HCT116 (cell line): ENCODE results near the gene BNIP5. TPM values are rescaled to one million over a fixed set of nuclear protein-coding genes. Genes with fewer than 3 reads are reported as not detected.

Source experiments
- ATAC-seq: fragments of 200-7000 bp; cut with Tn5 transposase; 2 replicates; pipeline ENCODE4 v1.9.1; 2020; ENCODE audit warnings: mild to moderate bottlenecking, moderate library complexity
- BruUV-seq: library from RNA; stranded (reverse); fragments of 400-500 nt; replicated peaks from 2 replicates; lab custom pipeline; 2021; lab: Mats Ljungman, UMichigan
- CTCF ChIA-PET: fragments of 300-600 bp; sonication (Branson Sonifier 250); formaldehyde crosslinking; loops from one replicate; lab custom pipeline; 2021; ENCODE audit warnings: antibody characterized with exemption; lab: Charles Lee
- POLR2A ChIA-PET: fragments of 300-600, 350-600 bp; sonication (Branson Sonifier 250); formaldehyde crosslinking; loops from one replicate; lab custom pipeline; 2021; ENCODE audit warnings: antibody characterized with exemption; lab: Charles Lee
- RAD21 ChIA-PET, 2 experiments: fragments of 300-600 bp; sonication (Branson Sonifier 250); formaldehyde crosslinking; loops; one replicate each; lab custom pipeline; 2023; ENCODE audit warnings: low total read pairs in 2 of 2; ENCODE audit not compliant: uncharacterized antibody in 2 of 2, unreplicated experiment in 2 of 2, low non-redundant PET in 1 of 2; lab: Charles Lee
- DNase-seq: peaks from one replicate; pipeline ENCODE4 v3.0.0-alpha.2; 2010; ENCODE audit warnings: low read depth, low spot score
- H2AFZ ChIP-seq: fragments of 200-600 bp; shearing (Covaris generic), sonication (generic); 2 replicates; pipeline ENCODE4 v1.6.1; 2017; ENCODE audit warnings: low read depth, mixed run types, mixed read lengths, antibody characterized with exemption, low read length; ENCODE audit not compliant: poor library complexity, severe bottlenecking
- H3K27ac ChIP-seq: 2 replicates; pipeline ENCODE4 v1.5.1; 2012; ENCODE audit warnings: low read depth, low read length
- H3K27me3 ChIP-seq: fragments of 200-600 bp; sonication (generic); 2 replicates; pipeline ENCODE4 v1.6.1; 2016; ENCODE audit warnings: mixed run types, low read length, mixed read lengths; ENCODE audit not compliant: insufficient read depth
- H3K36me3 ChIP-seq, 2 experiments: fragments of 200-500 bp in 1 of 2; fragments of 200-600 bp in 1 of 2; sonication (Bioruptor generic) in 1 of 2; sonication (generic) in 1 of 2; 2 replicates each; pipeline versions ENCODE4 v1.5.1 to v1.6.1; 2014 to 2016; ENCODE audit warnings: low read length in 2 of 2, inconsistent platforms in 1 of 2, mixed read lengths in 1 of 2, mixed run types in 1 of 2; ENCODE audit not compliant: insufficient read depth in 2 of 2, control insufficient read depth in 1 of 2
- H3K4me1 ChIP-seq, 2 experiments: fragments of 200-600 bp in 1 of 2; sonication (generic) in 1 of 2; 2 replicates each; pipeline versions ENCODE4 v1.5.1 to v1.6.1; 2012 to 2017; ENCODE audit warnings: low read length in 2 of 2, inconsistent platforms in 1 of 2, mild to moderate bottlenecking in 1 of 2, mixed read lengths in 1 of 2, mixed run types in 1 of 2, moderate library complexity in 1 of 2; ENCODE audit not compliant: insufficient read depth in 2 of 2, control insufficient read depth in 1 of 2
- H3K4me2 ChIP-seq: fragments of 200-600 bp; sonication (generic); 2 replicates; pipeline ENCODE4 v1.6.1; 2017; ENCODE audit warnings: mixed run types, low read length, mixed read lengths
- H3K4me3 ChIP-seq, 2 experiments: fragments of 200-600 bp in 1 of 2; sonication (generic) in 1 of 2; replicated peaks in 1 of 2; 2 replicates each; pipeline ENCODE4 v1.5.1; 2011 to 2016; ENCODE audit warnings: low read length in 2 of 2, control low read depth in 1 of 2, low read depth in 1 of 2, mild to moderate bottlenecking in 1 of 2, mixed read lengths in 1 of 2, mixed run types in 1 of 2
- H3K79me2 ChIP-seq: fragments of 200-600 bp; sonication (generic); 2 replicates; pipeline ENCODE4 v1.6.1; 2017; ENCODE audit warnings: mild to moderate bottlenecking, mixed run types, low read length, moderate library complexity, mixed read lengths; ENCODE audit not compliant: insufficient read depth
- H3K9ac ChIP-seq: fragments of 200-600 bp; sonication (generic); 2 replicates; pipeline ENCODE4 v1.6.1; 2016; ENCODE audit warnings: low read length, mixed read lengths
- H3K9me2 ChIP-seq: fragments of 200-600 bp; sonication (generic), shearing (Covaris generic); 2 replicates; pipeline ENCODE4 v1.6.1; 2017; ENCODE audit warnings: mixed run types, mild to moderate bottlenecking, moderate library complexity; ENCODE audit not compliant: insufficient read depth
- H3K9me3 ChIP-seq, 2 experiments: fragments of 200-500 bp in 1 of 2; fragments of 200-600 bp in 1 of 2; sonication (Bioruptor generic) in 1 of 2; sonication (generic) in 1 of 2; 2 replicates each; pipeline ENCODE4 v1.6.1; 2014 to 2017; ENCODE audit warnings: low read length in 2 of 2, mixed read lengths in 2 of 2, inconsistent platforms in 1 of 2, low read depth in 1 of 2, mild to moderate bottlenecking in 1 of 2, mixed run types in 1 of 2, moderate library complexity in 1 of 2; ENCODE audit not compliant: control insufficient read depth in 1 of 2, insufficient read depth in 1 of 2
- H4K20me1 ChIP-seq: fragments of 200-600 bp; sonication (generic), shearing (Covaris generic); 2 replicates; pipeline ENCODE4 v1.6.1; 2017; ENCODE audit warnings: mixed run types, mild to moderate bottlenecking, moderate library complexity; ENCODE audit not compliant: insufficient read depth
- CEBPB ChIP-seq: IDR thresholded peaks from 2 replicates; pipeline ENCODE4 v1.6.1; 2012; ENCODE audit warnings: low read depth
- EZH2phosphoT487 ChIP-seq: fragments of 200-600 bp; IDR thresholded peaks from 2 replicates; pipeline ENCODE4 v1.6.1; 2018; ENCODE audit warnings: antibody characterized with exemption, borderline replicate concordance
- JUND ChIP-seq: IDR thresholded peaks from 2 replicates; pipeline ENCODE4 v1.6.1; 2012
- RAD21 ChIP-seq: IDR thresholded peaks from 2 replicates; pipeline ENCODE4 v1.6.1; 2012; ENCODE audit warnings: low read depth, mild to moderate bottlenecking
- SRF ChIP-seq: IDR thresholded peaks from 2 replicates; pipeline ENCODE4 v1.6.1; 2012; ENCODE audit warnings: low read depth
- TCF7L2 ChIP-seq: IDR thresholded peaks from 2 replicates; pipeline ENCODE4 v1.7.0; 2011; ENCODE audit warnings: borderline replicate concordance, inconsistent platforms; ENCODE audit not compliant: insufficient read depth, insufficient read length; ENCODE audit errors: extremely low read depth
- ZFX ChIP-seq: fragments of 450-650 bp; IDR thresholded peaks from 2 replicates; pipeline ENCODE4 v1.6.1; 2017
- ZNF274 ChIP-seq: fragments of 200-500 bp; sonication (Bioruptor generic); IDR thresholded peaks from 2 replicates; pipeline ENCODE4 v1.6.1; 2014; ENCODE audit warnings: mild to moderate bottlenecking, low read depth, low read length, inconsistent platforms
- intact Hi-C: fragments of 100-400 bp; cut with micrococcal nuclease; formaldehyde crosslinking; loops from 2 replicates; pipeline ENCODE4 v1.10.0; 2022
- total RNA-seq: library from RNA; stranded (reverse); gene quantifications from one replicate; pipeline ENCODE4 v1.2.1, GENCODE V29; 2021; ENCODE audit not compliant: unreplicated experiment
- TF ChIP-seq, protein P1 (sequence below): IDR thresholded peaks from 2 replicates; pipeline ENCODE4 v1.6.1; 2012

Gene BNIP5
- total RNA-seq, 1 experiment from 2014 or later: not detected

DNA sequence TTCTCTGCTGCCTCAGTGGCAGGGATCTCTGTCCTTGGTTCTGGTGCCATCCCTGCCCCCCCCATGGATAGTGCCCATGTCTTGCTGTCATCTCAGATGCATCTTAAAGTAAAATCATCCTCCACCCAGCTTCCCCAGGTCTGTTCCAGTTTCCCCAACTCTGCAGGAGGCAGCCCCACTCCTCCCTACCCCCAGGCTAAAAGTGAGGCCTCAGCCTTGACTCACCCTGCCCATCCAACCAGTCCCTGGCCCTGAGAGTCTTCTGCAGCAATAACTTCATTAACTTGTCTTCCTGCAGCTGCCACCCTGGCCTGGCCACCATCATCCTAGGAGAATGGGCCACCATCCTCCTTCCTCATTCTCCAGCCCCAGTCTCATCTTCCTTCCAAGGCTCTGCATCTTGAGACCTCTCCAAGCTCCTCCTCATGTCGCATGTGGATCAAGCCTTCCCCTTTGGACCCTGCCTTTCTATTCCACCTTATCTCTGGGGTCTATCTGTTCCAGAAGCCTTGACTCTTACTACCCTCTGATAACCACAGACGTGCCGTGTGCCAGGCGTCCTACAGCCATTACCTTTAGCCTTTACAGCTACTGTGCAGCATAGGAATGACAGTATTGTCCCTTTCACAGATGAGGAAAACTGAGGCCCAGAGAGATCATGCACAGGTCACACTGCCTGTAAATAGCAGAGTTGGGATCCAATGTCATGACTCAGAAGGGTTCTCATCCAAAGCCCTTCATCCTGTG lies 68.8 kb downstream of the BNIP5 start:
- CTCF ChIA-PET: no interaction called here
- TF ChIP-seq RAD21 (no peak), EZH2phosphoT487 (no peak)
- TF ChIP-seq, all 23 proteins: peak for 0
- no peak for DNase-seq

DNA sequence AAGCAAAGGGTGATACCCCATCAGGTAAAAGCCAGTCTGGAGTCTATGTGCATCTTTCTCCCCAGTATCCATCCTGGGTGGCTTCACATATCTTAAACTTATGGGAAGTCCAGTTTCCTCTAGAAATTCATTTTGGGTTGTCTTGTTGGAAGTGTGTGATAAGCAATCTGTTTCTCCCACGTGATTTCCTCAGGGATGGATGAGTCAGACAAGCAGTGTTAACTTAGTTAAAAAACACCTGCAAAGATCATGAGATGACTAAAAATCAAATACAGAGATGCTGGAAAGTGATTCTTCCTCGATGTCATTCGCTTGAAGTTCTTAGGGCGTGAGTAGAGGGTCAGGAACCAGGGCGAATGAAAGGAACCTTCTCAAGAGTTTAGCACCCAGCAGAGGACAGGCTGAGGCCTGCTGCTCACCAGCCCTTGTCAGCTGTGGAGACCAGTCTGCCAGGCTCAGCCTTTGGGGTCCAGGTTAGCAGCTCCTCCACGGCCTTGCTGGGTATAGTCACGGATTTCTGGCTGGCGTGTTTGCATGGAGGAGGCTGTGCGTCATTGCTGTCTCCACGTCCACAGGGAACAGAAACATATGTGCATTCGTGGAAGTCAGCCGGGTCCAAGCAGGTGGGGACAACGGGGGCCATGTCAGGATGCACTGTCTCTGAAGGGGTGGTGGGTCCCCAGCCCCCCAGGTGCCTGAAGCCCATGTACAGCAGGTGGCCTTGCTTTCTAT lies 69.6 kb downstream of the BNIP5 start:
- H3K27ac ChIP-seq: no peak overlapping the region
- H3K27me3 ChIP-seq: no peaks in the 10 kb centered on the region
- no peak overlapping the region for H3K9ac ChIP-seq
- H3K9me2 ChIP-seq: no peaks in the 10 kb centered on the region
- intact Hi-C loops: no loop called here
- no peaks in the 10 kb centered on the region for H3K9me3 ChIP-seq
- no TSS peak for BruUV-seq
- H3K79me2 ChIP-seq: no peaks in the 10 kb centered on the region
- H3K4me1 ChIP-seq: peaks cover 0 to 8% of the 10 kb centered on the region in 2 experiments; a peak in 1 of 4 replicates
- H3K4me3 ChIP-seq: no peak overlapping the region
- POLR2A ChIA-PET: no interaction called here
- TF ChIP-seq SRF (no peak), TCF7L2 (no peak), ZNF274 (no peak), CEBPB (no peak), ZFX (no peak), EZH2phosphoT487 (no peak), JUND (no peak)
- TF ChIP-seq, protein P1, sequence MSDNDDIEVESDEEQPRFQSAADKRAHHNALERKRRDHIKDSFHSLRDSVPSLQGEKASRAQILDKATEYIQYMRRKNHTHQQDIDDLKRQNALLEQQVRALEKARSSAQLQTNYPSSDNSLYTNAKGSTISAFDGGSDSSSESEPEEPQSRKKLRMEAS: no peak
- TF ChIP-seq, all 23 proteins: peak for 0
- no peaks in the 10 kb centered on the region for H4K20me1 ChIP-seq
- ATAC-seq (no peak), DNase-seq (no peak)
- H3K4me2 ChIP-seq: no peak overlapping the region
- CTCF ChIA-PET: no interaction called here
- H3K36me3 ChIP-seq: no peaks in the 10 kb centered on the region
- RAD21 ChIA-PET: no interaction called here
- no peak overlapping the region for H2AFZ ChIP-seq

More for the DNA sequence above, 68.8 kb downstream of the BNIP5 start:
- Histone ChIP-seq H3K36me3 (no peaks in the 10 kb centered on the region), H3K9me3 (no peaks in the 10 kb centered on the region), H3K4me3 (no peak overlapping the region), H3K27me3 (no peaks in the 10 kb centered on the region), H4K20me1 (no peaks in the 10 kb centered on the region), H3K27ac (no peak overlapping the region), H3K9me2 (no peaks in the 10 kb centered on the region), H3K79me2 (no peaks in the 10 kb centered on the region), H3K9ac (no peak overlapping the region), H3K4me1 (peaks cover 0 to 8% of the 10 kb centered on the region in 2 experiments; a peak in 1 of 4 replicates), H2AFZ (no peak overlapping the region), H3K4me2 (no peak overlapping the region)
- no peak for ATAC-seq
- intact Hi-C loops: no loop called here
- ChIA-PET RAD21 (no interaction called here), POLR2A (no interaction called here)
- no TSS peak for BruUV-seq

Other genes with a start within 250 kb of the BNIP5 start
- gene MAPK13, start 206.4 kb downstream of the BNIP5 start, total RNA-seq: 47.3 TPM
- 20.3 TPM for gene BRPF3, start 140.1 kb downstream of the BNIP5 start, total RNA-seq
- gene PNPLA1, start 66.8 kb downstream of the BNIP5 start, total RNA-seq: 0.10 TPM
- 1.0 TPM for gene ETV7, start 50.8 kb upstream of the BNIP5 start, total RNA-seq
- gene PXT1, start 106.0 kb upstream of the BNIP5 start, total RNA-seq: 0.17 TPM
- gene KCTD20, start 106.1 kb upstream of the BNIP5 start, total RNA-seq: 23.7 TPM
- 20.1 TPM for gene STK38, start 210.6 kb upstream of the BNIP5 start, total RNA-seq